GM10266 (cell line): ENCODE data around the gene CNOT4.
"Not testable (repeated sequence)": the region's sequence is repeated elsewhere in the genome, so short reads cannot be mapped to it uniquely, and the experiment has no call there.

Source experiments
- DNase-seq: peaks from one replicate; pipeline ENCODE4 v3.0.0; 2012; ENCODE audit errors: extremely low spot score
- CTCF ChIP-seq: IDR thresholded peaks from 2 replicates; pipeline ENCODE4 v1.5.1; 2012; ENCODE audit warnings: mild to moderate bottlenecking, low read depth; ENCODE audit not compliant: control insufficient read depth, insufficient read depth; ENCODE audit errors: missing control alignments

The CNOT4 gene

DNA sequence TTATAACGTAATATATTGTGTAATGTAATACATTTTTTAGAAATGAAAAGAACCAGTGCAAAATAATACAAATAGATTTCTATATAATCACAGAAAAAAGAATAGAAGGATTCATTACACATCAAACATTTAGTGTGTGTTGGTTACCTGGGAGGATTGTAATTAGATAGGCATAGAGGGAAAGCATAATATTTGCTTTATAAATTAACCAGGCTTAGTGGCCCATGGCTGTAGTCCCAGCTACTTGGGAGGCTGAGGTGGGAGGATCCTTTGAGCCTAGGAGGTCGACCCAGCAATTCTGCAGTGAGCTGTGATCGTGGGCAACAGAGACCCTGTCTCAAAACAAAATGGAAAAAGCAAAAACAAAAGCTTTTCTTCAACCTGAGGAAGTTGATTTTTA is 5.0 kb upstream of the CNOT4 start:
- no peak for DNase-seq
- TF ChIP-seq CTCF = no peak

GRCh38 chr7:135512135-135512887 is 2.4 kb upstream of the CNOT4 start:
- DNase-seq = peak; percentile 62
- TF ChIP-seq CTCF = peak; percentile 58

DNA sequence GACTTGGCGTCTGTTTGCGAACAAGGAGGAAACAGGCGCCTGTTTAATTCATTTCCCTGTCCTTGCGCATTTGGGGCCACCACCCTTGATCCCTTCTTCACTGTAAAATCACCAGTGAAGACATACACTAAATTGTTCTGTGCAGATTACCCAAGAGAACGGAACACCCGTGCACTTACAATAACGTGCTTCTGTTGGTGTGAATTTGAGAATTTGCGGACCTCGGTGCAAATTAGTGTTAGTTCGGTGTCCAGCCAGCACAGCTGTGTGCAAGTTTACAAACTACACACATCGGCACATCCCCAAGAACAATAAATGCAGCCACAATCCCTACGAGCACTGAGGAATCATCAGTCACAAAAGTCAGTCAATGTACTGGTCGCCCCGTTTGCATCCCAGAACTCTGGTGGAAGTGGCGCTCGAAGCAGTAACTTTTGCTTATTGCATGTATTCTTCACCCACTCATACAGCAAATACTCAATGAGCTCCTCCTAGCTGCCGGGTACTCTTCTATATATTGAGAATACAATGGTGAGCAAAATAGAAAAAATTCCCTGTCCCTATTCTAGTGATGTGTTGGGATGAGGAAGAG is 786 bp upstream of the CNOT4 start:
- DNase-seq = no peak
- TF ChIP-seq CTCF = peak; percentile 35

DNA sequence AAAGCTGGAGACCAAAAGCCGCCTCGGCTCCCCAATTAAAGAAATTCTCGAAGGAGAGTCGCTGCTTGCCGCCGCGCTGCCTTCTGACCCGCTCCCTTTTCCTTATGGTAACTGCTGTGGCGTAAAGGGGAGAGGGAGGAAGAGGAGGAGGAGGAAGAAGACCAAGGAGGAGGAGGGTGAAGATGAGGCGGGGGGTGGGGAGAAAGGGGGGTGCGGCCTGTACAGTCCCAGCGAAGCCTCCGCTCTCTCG is 388 bp downstream of the CNOT4 start:
- TF ChIP-seq CTCF = no peak
- peak; percentile 47 for DNase-seq

DNA sequence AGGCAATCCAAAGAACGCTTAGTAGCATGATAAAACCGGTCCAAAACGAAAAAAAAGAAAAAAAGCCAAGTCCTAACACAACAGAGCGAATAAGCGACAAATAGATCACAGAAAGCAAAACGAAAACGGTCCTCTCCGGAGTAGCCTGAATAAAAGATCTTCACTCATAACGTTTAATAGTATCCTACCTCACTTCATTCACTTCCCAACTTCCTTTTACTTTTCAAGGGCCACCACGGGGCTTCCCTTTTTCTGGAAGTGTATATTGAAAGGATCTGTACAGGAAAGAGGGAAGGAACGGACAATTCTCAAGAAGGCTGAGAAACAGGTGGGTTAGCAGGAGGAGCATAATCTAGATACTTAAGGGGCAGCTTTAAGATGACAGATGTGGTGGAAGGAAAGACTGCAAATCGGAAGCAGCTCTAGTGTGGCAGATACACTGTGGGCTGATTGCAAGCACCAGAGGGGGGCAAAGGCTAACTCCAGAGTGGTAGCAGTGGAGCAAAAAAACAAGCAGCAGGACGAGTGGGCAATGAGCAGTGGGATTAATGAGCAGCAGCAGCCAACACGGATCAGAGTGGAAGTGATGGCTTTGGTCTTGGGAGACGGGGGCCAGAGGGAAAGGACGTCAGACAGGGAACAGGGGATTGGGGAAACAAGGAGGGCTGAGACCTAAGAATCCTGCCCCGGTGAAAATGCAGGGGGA is 866 bp downstream of the CNOT4 start:
- no peak for TF ChIP-seq CTCF
- peak; percentile 27 for DNase-seq

DNA sequence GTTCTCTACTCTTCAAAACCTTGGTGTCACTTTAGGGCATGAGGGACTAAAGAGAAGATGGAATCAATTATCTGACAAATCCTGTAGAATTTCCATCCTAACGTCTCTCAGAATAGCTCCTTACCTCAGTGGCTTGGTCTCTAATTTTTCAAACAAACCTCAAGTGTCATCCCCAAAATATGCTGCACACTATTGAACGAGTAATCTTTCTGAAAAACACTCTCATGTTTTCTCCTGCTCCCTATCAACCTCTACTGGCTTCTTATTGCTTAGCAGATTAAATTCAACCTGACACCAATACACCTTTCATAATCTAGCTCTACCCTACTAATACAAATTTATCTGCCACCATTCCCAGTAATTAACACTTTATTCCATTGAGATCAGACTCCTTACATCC is 8.5 kb downstream of the CNOT4 start:
- TF ChIP-seq CTCF = no peak
- no peak for DNase-seq

DNA sequence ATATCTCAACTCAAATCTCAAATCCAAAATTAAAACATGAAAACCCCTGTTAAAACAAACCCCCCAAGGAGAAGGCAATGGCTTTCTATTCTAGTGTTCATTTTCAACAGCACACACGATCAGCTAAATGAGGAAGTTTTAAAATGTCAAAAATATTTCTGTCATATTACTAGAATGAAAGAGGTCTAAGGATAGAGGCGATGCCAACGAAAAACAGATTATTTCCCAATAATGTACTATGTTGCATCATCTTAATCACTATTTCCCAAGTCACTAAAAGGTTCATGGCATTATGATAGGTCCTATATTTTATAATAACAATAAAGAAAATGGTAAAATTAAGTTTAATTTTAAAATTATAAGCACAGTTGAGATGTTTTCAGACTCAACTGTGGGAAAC is 10.1 kb downstream of the CNOT4 start:
- DNase-seq = no peak
- TF ChIP-seq CTCF = no peak

GRCh38 chr7:135497161-135497560 is 12.7 kb downstream of the CNOT4 start:
- DNase-seq = not testable (repeated sequence)
